SU-DHL-6 (cell line): ENCODE measurements around the gene ZC2HC1B.

ENCODE experiments used
- H2AFZ ChIP-seq: fragments of 200-600 bp; sonication (generic); 2 replicates; pipeline ENCODE4 v1.6.1; 2014; ENCODE audit warnings: low read depth, mild to moderate bottlenecking, moderate library complexity, mixed read lengths, antibody characterized with exemption, low read length; ENCODE audit not compliant: severe bottlenecking
- H3F3A ChIP-seq: fragments of 200-600 bp; shearing (Covaris generic); 2 replicates; pipeline ENCODE4 v1.6.0; 2016; ENCODE audit warnings: antibody characterized with exemption, mild to moderate bottlenecking; ENCODE audit not compliant: insufficient read depth
- H3K27ac ChIP-seq: fragments of 200-600 bp; sonication (generic); 2 replicates; pipeline ENCODE4 v1.5.1; 2016; ENCODE audit warnings: low read depth, mild to moderate bottlenecking, low read length, moderate library complexity, mixed read lengths
- H3K27me3 ChIP-seq: fragments of 200-600 bp; sonication (generic), shearing (Covaris generic); 2 replicates; pipeline ENCODE4 v1.6.0; 2014; ENCODE audit warnings: mild to moderate bottlenecking, low read length
- H3K36me3 ChIP-seq: fragments of 200-600 bp; sonication (generic); 2 replicates; pipeline ENCODE4 v1.6.1; 2014; ENCODE audit warnings: mild to moderate bottlenecking, low read length, mixed read lengths
- H3K4me2 ChIP-seq: fragments of 300-600, 200-600 bp; shearing (Covaris generic), sonication (generic); 2 replicates; pipeline ENCODE4 v1.6.0; 2014; ENCODE audit warnings: low read length, low read depth, mild to moderate bottlenecking; ENCODE audit not compliant: poor library complexity, severe bottlenecking
- H3K4me3 ChIP-seq: fragments of 200-600 bp; sonication (generic); 2 replicates; pipeline ENCODE4 v1.5.1; 2014; ENCODE audit warnings: antibody characterized with exemption, low read length, mild to moderate bottlenecking, mixed read lengths; ENCODE audit not compliant: insufficient read depth, poor library complexity, severe bottlenecking
- H3K79me2 ChIP-seq: fragments of 200-600 bp; sonication (generic); 2 replicates; pipeline ENCODE4 v1.6.1; 2014; ENCODE audit warnings: mild to moderate bottlenecking, low read length, moderate library complexity; ENCODE audit not compliant: insufficient read depth
- H3K9ac ChIP-seq: fragments of 200-600 bp; sonication (generic); 2 replicates; pipeline ENCODE4 v1.7.0; 2014; ENCODE audit warnings: mild to moderate bottlenecking, low read length
- H3K9me2 ChIP-seq: fragments of 200-600 bp; sonication (generic); replicated peaks from 2 replicates; pipeline ENCODE4 v1.6.1; 2014; ENCODE audit warnings: low read length; ENCODE audit not compliant: insufficient read depth
- H3K9me3 ChIP-seq: fragments of 200-600 bp; sonication (generic); 2 replicates; pipeline ENCODE4 v1.6.1; 2014; ENCODE audit warnings: low read length, mixed read lengths; ENCODE audit not compliant: insufficient read depth
- H4K20me1 ChIP-seq: fragments of 200-600 bp; sonication (generic); 2 replicates; pipeline ENCODE4 v1.6.1; 2014; ENCODE audit warnings: low read depth, mild to moderate bottlenecking, antibody characterized with exemption, low read length, moderate library complexity, mixed read lengths
- CTCF ChIP-seq: fragments of 200-600 bp; sonication (generic); IDR thresholded peaks from one replicate; pipeline ENCODE4 v1.5.1; 2017; ENCODE audit warnings: antibody characterized with exemption, mild to moderate bottlenecking, low read length, moderate library complexity; ENCODE audit not compliant: insufficient read depth, poor library complexity, severe bottlenecking
- EZH2phosphoT487 ChIP-seq: fragments of 200-600 bp; sonication (generic), shearing (Covaris generic); conservative IDR thresholded peaks from 2 replicates; pipeline ENCODE4 v1.6.1; 2018; ENCODE audit warnings: mild to moderate bottlenecking, antibody characterized with exemption, low read length, moderate library complexity, mixed read lengths

ZC2HC1B gene

DNA sequence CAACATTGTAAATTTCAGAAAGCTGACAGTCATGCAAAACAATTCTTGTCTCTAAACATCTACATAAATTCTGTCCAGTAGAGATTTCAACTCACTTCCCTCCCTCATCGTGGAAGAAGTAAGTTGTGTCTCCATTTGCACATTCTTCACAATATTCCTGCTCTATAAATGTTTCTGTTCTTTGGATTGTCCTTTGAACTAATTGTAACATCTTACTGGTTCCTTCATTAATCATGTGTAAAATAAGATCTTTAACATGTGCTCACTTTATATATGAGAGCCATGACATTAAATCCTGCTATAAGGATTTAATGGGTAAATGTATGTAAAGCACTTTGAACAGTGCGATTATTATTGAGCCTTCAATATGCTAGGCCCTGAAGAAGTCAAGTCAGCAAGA lies 28.1 kb upstream of the ZC2HC1B start:
- no peak overlapping the region for H2AFZ ChIP-seq
- TF ChIP-seq CTCF (no peak), EZH2phosphoT487 (no peak)

GRCh38 chr6:143838395-143838794 lies 25.9 kb upstream of the ZC2HC1B start:
- Histone ChIP-seq H3F3A (no peaks in the 10 kb centered on the region), H4K20me1 (no peaks in the 10 kb centered on the region), H3K27ac (no peak overlapping the region), H3K27me3 (no peaks in the 10 kb centered on the region), H3K9ac (no peak overlapping the region), H3K4me3 (no peak overlapping the region), H2AFZ (no peak overlapping the region), H3K4me2 (no peak overlapping the region), H3K79me2 (peaks cover 2% of the 10 kb centered on the region), H3K9me2 (no peaks in the 10 kb centered on the region), H3K36me3 (no peaks in the 10 kb centered on the region), H3K9me3 (no peaks in the 10 kb centered on the region)
- TF ChIP-seq EZH2phosphoT487 (no peak), CTCF (no peak)

More for the DNA sequence above, 28.1 kb upstream of the ZC2HC1B start:
- no peaks in the 10 kb centered on the region for H3K27me3 ChIP-seq
- no peak overlapping the region for H3K9ac ChIP-seq
- H3F3A ChIP-seq, result no peaks in the 10 kb centered on the region
- no peaks in the 10 kb centered on the region for H3K79me2 ChIP-seq
- no peak overlapping the region for H3K27ac ChIP-seq
- H3K9me2 ChIP-seq, result no peaks in the 10 kb centered on the region
- no peak overlapping the region for H3K4me3 ChIP-seq
- no peaks in the 10 kb centered on the region for H4K20me1 ChIP-seq
- no peaks in the 10 kb centered on the region for H3K9me3 ChIP-seq
- H3K4me2 ChIP-seq, result no peak overlapping the region
- H3K36me3 ChIP-seq, result no peaks in the 10 kb centered on the region

DNA sequence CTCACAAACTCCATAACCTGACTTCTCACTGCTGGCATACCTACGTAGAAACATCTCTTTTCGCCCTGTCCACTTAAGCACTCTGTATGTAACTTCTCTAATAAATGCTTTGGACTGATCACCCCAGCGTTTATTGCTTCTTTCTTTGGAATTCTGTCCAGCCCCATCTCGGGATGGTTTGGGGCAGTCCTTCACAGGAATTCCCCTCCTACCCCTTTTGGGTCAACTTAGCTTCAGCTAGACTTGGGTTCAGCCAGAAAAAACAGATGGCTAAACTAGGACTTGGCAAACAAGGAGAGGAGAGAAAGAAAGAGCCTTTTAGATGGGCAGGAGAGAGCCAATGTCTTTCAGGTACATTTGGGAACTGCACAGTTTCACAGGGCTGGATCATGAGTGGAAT lies 25.1 kb upstream of the ZC2HC1B start:
- Histone ChIP-seq H3K4me2 (no peak overlapping the region), H3K79me2 (peaks cover 10% of the 10 kb centered on the region), H2AFZ (no peak overlapping the region), H3K9me2 (no peaks in the 10 kb centered on the region), H3K9me3 (no peaks in the 10 kb centered on the region), H3K4me3 (no peak overlapping the region), H3K27ac (no peak overlapping the region), H3K9ac (no peak overlapping the region), H3K27me3 (no peaks in the 10 kb centered on the region), H3F3A (no peaks in the 10 kb centered on the region), H4K20me1 (no peaks in the 10 kb centered on the region), H3K36me3 (no peaks in the 10 kb centered on the region)
- TF ChIP-seq CTCF (no peak), EZH2phosphoT487 (no peak)

DNA sequence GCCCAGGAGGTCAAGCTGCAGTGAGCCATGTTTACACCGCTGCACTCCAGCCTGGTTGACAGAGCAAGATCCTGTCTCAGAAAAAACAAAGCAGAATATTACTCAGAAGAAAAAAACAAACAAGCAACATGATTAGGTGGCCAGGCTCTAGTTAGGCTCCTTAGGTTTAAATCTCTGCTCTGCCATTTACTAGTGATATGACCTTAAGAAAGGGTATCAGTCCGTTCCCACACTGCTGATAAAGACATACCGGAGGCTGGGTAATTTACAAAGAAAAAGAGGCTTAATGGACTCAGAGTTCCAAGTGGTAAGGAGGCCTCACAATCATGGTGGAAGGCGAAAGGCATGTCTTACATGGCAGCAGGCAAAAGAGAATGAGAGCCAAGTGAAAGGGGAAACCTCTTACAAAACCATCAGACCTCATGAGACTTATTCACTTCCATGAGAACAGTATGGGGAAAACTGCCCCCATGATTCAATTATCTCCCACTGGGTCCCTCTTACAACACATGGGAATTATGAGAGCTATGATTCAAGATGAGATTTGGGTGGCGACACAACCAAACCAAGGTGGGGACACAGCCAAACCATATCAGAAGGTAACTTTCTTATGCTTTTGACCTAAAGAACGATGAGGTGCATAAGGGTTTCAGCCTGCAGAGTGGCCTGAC lies 23.5 kb upstream of the ZC2HC1B start:
- Histone ChIP-seq H4K20me1 (no peaks in the 10 kb centered on the region), H3K36me3 (peaks cover 10% of the 10 kb centered on the region), H2AFZ (no peak overlapping the region), H3K9me3 (no peaks in the 10 kb centered on the region), H3K4me3 (no peak overlapping the region), H3K27me3 (no peaks in the 10 kb centered on the region), H3K79me2 (peaks cover 25% of the 10 kb centered on the region), H3F3A (no peaks in the 10 kb centered on the region), H3K9ac (no peak overlapping the region), H3K4me2 (no peak overlapping the region), H3K9me2 (no peaks in the 10 kb centered on the region), H3K27ac (no peak overlapping the region)
- TF ChIP-seq EZH2phosphoT487 (no peak), CTCF (no peak)
